NOMO-1 (cell line): Measurements from ENCODE around the gene CIB4.
"Not testable (repeated sequence)": the region's sequence is repeated elsewhere in the genome, so short reads cannot be mapped to it uniquely, and the experiment has no call there.

Experiments
- DNase-seq, 2 experiments: peaks; one replicate each; lab custom pipeline; 2025; ENCODE audit not compliant: unreplicated experiment in 2 of 2; lab: John Stamatoyannopoulos, UW

The CIB4 gene

DNA sequence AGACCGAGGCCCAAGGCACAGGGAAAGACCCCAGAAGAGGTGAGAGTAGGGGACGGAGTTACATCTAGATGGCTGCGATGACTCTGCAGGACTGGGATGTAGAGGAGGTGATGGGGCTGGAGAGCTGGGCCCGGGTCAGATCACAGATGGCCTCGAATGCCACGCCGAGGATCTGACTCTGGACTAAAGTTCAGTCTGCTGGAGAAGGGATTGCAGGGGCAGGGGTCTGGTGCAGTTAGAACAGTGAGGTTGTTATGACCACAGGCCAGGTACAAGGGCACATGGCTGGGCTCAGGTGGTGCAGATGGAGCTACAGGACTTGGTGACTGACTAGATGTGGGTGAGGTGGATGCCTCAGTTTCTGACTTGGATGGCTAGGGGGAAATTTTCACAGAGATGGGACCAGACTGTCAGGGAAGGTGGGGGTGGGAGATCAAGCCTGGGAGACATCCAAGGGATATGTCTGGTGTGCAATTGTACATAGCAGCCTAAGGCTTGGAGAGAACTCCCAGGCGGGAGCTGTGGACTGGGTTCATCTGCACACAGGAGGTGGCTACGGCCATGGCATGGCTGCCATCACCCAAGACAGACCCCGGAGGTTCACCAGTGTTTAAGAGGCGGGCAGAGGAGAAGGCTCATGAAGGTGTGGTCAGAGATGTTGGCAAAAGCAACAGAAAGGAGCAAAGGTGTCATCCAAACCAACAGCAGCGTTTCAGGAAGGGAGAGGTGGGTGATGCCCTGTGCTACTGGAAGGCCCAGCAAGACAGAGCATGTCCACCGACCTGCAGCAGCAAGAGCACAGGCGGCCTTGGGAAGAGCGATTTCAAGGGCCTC, 66.9 kb downstream of the CIB4 start:
- DNase-seq = no peak

DNA sequence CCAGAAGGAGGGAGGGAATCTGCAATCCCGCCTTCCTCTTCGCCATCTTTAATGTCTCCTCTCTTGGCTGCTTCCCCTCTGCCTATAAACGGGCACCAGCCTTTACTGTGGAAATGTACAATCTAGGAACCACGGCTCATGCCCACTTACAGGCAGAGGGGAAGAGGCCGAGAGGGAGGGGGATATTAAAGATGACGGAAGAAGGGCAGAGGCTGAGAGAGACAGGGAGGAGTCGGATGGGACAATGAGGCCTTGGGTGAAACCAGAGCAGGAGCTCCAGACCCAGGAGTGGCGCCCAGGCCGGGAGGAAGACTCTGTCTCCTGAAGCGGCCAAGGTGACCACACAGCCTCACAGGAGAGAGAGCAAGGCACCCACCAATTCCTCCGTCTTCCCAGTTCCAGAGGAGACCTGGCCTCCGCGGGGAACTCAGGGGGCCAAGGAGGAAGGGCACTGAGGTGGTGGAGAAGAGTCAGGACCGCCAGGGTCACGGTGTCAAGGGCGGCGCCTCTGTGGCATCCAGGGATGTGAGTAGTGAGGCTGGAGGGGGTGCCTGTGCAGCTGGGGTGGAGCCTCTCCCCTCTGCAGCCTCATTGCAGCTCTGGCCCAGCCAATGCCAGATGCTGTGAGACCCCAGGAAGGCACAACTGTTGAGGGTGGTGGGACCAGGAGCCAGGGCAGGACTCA, 67.8 kb downstream of the CIB4 start:
- no peak for DNase-seq

DNA sequence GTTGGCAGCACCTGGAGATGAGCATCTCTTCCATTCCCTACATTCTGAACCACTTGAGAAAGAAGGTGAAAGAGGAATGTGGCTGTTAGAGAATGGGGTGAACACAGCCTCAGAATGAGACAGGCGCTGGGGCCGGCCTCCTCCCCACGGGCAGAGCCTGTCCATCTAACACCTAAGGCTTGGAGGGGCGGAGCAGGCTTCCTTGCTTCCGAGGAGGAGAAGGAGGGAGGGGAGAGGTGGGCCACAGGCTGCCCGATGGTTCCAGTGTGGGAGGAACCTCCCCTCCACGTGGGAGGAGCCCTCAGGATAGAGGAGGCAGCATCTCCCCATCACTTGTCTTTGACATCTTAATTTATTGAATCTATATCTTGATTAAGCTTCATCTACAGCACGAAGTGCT, 68.6 kb downstream of the CIB4 start:
- DNase-seq = no peak

GRCh38 chr2:26571316-26571715, 69.8 kb downstream of the CIB4 start:
- DNase-seq = no peak

DNA sequence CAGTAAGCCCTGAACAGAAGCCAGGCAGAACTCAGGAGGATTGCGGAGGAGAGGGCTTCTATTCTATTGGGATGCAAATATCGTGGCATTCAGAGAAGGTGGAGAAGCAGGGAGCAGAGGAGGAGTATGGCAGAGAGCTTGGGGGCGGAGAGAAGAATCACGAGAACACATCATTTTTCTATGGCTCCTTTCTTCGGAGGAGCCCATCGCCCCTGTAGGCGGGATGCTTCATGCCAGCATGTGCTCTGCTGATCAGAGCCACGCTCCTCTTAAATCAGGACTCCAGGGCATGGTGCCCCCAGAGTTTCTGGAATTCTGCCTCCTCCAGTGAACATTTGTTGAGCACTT, 71.1 kb downstream of the CIB4 start:
- no peak for DNase-seq

DNA sequence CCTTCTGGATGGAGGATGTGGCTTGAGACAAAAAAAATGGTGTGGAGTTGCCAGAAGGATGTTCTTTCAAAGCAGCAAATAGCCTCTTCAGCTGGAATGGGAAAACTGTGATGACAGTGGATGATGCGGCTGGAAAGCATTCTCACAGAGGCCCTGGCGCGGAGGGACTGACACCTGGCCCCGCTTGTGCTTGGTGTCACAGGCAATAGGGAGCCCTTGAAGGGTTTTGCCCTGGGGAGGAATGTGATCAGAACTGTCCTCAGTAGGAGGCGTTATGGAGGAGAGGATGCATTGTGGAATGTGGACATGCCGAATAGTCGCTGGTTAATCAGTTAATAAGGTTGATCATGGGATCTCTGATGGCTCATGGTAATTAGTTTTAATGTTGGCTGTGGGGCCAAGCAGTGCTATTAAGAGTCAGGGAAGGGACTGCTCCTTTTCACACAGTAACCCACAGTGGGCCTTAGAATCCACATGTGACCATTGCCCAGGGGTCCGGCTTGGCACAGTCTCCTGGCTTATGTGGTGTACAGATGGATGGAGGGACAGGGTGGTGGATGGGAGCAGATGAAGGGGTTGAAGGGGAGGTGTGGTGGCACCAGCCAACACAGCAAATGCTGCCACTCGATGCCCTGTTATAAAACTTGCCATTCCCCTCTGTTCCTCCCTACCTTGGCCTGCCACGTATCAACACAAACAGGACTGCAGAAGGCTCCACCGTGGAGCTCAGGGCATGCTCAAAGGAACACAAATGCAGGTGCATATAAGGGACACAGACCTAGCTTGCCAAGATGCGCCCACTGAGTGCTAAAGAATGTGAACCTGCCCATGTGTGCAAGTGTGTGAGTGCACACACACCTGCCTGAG, 71.7 kb downstream of the CIB4 start:
- no peak for DNase-seq

- DNase-seq = no peak
These were observed 72.9 kb downstream of the CIB4 start for GRCh38 chr2:26568076-26568890.

DNA sequence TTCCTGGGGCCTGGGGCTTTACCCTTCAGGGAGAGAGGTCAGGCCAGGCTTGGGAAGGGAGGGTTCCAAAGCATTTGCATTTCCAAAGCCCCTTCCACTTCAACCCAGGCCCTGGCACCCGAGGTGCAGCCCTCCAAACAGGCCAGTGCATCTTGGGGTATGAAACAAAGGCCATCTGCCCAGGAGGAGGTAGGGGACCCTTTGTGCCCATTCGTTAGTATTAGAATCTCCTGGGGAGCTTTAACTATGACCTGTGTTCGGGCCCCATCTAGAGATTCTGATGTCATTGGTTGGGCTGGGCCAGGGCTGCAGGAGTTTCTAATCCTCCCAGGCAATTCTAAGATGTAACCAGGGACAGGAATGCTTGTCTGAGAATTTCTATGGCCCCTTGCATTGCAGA, 73.6 kb downstream of the CIB4 start:
- DNase-seq = no peak

GRCh38 chr2:26566731-26567130, 74.4 kb downstream of the CIB4 start:
- DNase-seq = not testable (repeated sequence)

GRCh38 chr2:26566081-26566375, 75.1 kb downstream of the CIB4 start:
- no peak for DNase-seq

DNA sequence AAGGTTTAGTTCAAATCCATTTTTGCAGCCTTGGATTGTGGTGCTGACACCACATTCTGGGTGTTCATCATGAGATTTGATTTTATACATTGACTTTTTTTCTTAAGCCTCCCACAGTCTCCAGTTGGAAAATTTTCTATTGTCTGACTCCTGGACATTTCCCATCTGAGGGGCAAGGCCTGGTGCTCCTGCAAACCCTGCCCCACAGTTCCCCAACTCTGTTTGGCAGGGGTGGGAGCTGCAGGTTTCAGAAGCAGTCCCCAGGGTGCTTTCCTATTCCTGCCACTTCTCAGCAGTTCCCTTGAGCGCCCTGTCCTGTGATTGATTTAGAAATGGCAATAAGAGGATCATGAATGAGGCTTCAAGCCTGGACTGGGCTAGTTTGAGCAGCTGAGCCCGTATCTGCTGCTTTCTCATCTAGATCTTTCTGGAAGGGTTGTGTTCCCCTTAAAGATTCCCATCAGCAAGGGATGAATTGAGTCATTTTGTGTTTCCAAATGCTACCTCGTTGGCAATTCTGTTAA, 77.0 kb downstream of the CIB4 start:
- DNase-seq = no peak

DNA sequence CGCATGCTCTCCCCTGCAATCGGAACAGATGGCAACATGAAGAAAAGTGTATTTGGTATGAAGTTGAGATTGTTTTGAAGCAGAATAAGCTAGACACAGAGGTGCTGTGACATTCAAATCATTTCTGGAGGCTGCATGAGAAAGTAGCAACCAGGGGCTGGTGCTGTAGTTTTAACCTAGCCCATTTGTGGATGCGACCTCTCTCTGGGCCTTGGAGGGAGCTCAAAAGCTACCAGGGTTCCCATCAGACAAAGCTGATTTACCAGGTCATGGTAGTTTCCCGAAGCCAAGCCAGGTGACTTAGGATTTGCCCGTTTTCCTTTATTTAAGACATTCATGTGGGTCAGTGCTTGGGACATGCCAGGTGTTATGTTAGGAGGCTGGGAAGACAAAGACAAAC, 77.5 kb downstream of the CIB4 start:
- DNase-seq = no peak

- DNase-seq = no peak
These were observed 78.1 kb downstream of the CIB4 start for GRCh38 chr2:26562811-26563645.

DNA sequence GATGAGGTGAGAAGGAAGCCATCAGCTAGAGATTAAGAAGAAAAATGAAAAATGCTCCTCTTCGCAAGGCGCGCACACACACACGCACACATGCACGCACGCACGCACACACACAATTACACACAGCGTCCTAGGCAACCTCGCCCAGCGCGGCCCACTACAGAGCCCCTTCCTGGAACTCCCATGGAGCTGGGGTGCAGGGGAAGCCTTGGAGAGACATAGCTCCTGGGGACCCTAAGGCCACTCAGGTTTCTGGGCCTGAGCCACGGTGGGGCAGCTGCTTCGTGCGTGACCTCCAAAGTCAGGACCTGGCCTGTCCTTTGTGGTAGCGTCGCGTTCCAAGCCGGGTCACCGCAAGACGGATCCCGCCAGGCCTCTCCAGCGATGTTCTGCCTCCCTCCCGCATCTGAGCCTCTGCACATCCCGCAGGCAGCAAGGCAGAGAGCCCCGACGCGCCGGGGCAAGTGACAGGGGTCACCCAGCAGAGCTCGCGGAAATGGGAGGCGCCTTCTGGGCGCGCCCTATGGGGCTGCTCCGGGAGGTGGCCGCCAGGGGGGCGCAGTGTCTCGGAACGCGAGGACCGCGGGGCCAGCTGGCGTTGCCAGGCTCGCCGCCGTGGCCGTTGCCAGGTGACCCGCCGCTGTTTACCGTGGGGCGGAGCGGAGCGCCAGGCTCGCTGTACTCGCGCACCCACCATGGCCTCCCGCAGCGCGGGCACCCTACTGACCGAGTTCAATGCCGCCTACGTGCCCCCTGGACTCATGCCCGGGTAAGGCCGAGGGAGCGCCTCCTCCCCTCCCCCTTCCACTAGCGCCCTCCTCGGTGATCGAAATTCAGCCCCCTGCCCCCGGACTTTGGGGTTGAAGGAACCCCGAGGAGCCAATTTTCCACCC, 79.0 kb downstream of the CIB4 start:
- DNase-seq = peak; percentile 42 to 58

- DNase-seq = no peak
These were observed 79.8 kb downstream of the CIB4 start for GRCh38 chr2:26561376-26561775.

DNA sequence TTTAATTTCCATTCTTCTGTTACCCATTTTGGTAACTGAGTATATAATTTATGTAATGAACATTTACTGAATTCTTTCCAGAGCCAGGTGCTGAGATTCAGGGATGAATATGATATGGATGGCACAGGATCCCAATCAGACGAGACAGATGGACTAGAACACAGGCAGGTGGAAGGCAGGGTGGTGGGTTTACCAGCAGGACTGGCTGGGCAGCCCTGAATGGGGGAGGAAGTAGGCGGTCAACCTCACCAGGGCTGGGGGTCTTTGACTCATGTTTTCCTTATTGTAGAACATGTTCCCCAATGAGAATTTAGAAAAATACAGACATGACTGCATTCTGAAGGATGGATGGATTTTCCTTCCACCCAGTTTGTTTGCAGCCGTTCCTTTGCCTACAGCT, 80.3 kb downstream of the CIB4 start:
- DNase-seq = no peak

DNA sequence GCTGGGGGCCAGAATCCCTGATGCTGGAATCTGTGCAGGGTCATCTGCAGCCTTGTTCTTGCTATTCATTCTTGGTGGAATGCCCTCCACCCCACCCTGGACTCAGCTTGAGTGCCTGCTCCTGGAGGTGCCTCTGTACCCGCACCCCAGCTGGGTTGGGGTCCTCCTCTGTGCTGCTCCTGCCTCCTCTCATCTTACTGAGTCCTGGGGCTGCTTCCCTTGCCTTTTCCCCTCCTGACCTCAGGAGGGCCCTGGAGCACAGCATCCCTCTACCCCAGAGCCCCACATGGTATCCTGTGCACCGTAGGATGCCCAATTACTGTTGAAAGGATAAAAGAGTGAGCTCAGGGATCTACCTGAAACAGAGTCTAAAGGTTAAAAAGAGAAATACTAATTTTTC, 81.6 kb downstream of the CIB4 start:
- no peak for DNase-seq

GRCh38 chr2:26559044-26559405, 82.1 kb downstream of the CIB4 start:
- DNase-seq = no peak
